DND-41 (cell line): ENCODE data around the gene EIF4EBP3.

Experiments
- ATAC-seq: fragments of 200-7000 bp; cut with Tn5 transposase; 3 replicates; pipeline ENCODE4 v1.9.1; 2021; ENCODE audit warnings: low read depth; ENCODE audit not compliant: insufficient read depth
- DNase-seq: peaks from one replicate; pipeline ENCODE4 v3.0.0-alpha.2; 2020
- H2AFZ ChIP-seq: 2 replicates; pipeline ENCODE4 v1.6.0; 2012; ENCODE audit warnings: low read depth, low read length
- H3K27ac ChIP-seq: 2 replicates; pipeline ENCODE4 v1.5.1; 2012; ENCODE audit warnings: low read length, inconsistent platforms
- H3K27me3 ChIP-seq: fragments of 200-600 bp; sonication (generic); 2 replicates; pipeline ENCODE4 v1.6.0; 2012; ENCODE audit warnings: low read length, mild to moderate bottlenecking, inconsistent platforms; ENCODE audit not compliant: insufficient read depth, poor library complexity
- H3K36me3 ChIP-seq: 2 replicates; pipeline ENCODE4 v1.5.1; 2012; ENCODE audit warnings: low read length, inconsistent platforms; ENCODE audit not compliant: insufficient read depth
- H3K4me1 ChIP-seq: 2 replicates; pipeline ENCODE4 v1.5.1; 2012; ENCODE audit warnings: mild to moderate bottlenecking, low read length; ENCODE audit not compliant: insufficient read depth
- H3K4me2 ChIP-seq: 2 replicates; pipeline ENCODE4 v1.6.0; 2012; ENCODE audit warnings: mild to moderate bottlenecking, moderate library complexity, low read length, inconsistent platforms; ENCODE audit not compliant: insufficient read depth
- H3K4me3 ChIP-seq, 2 experiments: fragments of 200-600 bp in 1 of 2; shearing (Covaris generic) in 1 of 2; 2 replicates each; pipeline ENCODE4 v1.5.1; 2012 to 2016; ENCODE audit warnings: inconsistent platforms in 2 of 2, low read length in 2 of 2, mild to moderate bottlenecking in 2 of 2, low read depth in 1 of 2, moderate library complexity in 1 of 2
- H3K79me2 ChIP-seq: 2 replicates; pipeline ENCODE4 v1.6.0; 2012; ENCODE audit warnings: low read length, inconsistent platforms; ENCODE audit not compliant: insufficient read depth
- H3K9ac ChIP-seq: 2 replicates; pipeline ENCODE4 v1.6.0; 2012; ENCODE audit warnings: low read depth, mild to moderate bottlenecking, inconsistent platforms, low read length, moderate library complexity
- H3K9me3 ChIP-seq: 2 replicates; pipeline ENCODE4 v1.5.1; 2012; ENCODE audit warnings: low read length, moderate library complexity, mild to moderate bottlenecking, inconsistent platforms; ENCODE audit not compliant: insufficient read depth, severe bottlenecking
- H4K20me1 ChIP-seq: 2 replicates; pipeline ENCODE4 v1.6.0; 2012; ENCODE audit warnings: low read length; ENCODE audit not compliant: insufficient read depth
- CTCF ChIP-seq: IDR thresholded peaks from 2 replicates; pipeline ENCODE4 v1.5.1; 2012; ENCODE audit warnings: borderline replicate concordance, low read length, moderate library complexity, mild to moderate bottlenecking; ENCODE audit not compliant: poor library complexity, severe bottlenecking; ENCODE audit errors: extremely low read depth
- EZH2 ChIP-seq: IDR thresholded peaks from 3 replicates; pipeline ENCODE4 v1.6.1; 2012; ENCODE audit warnings: borderline replicate concordance, low read depth, mild to moderate bottlenecking, moderate library complexity, low read length, inconsistent platforms; ENCODE audit not compliant: severe bottlenecking

EIF4EBP3 gene

DNA sequence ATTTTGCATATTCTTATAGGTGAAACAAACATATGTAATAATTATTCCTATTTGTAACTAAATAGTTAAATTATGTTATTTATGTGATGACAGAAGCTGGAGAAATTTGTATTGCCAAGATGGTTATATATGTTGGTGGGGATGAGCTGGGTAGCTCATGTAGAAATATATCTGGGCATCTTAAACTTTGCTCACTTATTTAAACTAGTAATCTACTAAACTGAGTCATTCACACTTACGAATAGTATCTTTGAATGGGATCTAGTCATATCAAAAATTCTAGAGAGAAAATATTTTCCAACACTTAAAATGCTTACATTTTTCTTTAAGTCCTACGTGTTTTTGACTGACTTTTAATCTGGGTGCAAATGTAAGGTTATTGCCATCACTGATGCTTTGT lies 44.6 kb upstream of the EIF4EBP3 start:
- DNase-seq: no peak
- Histone ChIP-seq H3K4me2 (no peak overlapping the region), H3K9ac (no peak overlapping the region), H3K9me3 (no peaks in the 10 kb centered on the region), H4K20me1 (no peaks in the 10 kb centered on the region), H3K4me3 (no peak overlapping the region), H2AFZ (no peak overlapping the region), H3K36me3 (peaks cover 52% of the 10 kb centered on the region), H3K4me1 (no peaks in the 10 kb centered on the region), H3K79me2 (no peaks in the 10 kb centered on the region), H3K27ac (no peak overlapping the region), H3K27me3 (no peaks in the 10 kb centered on the region)
- TF ChIP-seq EZH2 (no peak), CTCF (no peak)
- ATAC-seq: no peak

DNA sequence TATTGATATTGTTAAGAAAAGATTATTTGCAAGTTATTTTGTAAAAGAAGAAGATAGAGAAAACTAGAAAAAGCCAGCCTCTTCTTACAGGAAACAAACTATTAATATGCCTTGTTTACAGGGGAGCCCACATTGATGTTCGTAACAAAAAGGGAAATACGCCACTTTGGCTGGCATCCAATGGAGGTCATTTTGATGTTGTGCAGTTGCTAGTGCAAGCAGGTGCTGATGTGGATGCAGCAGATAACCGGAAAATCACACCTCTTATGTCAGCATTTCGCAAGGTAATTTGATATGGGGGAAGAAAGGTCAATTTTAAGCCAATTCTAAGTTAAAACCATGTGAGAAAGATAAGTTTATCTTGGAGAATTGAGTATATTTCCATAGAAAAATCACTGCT lies 37.6 kb upstream of the EIF4EBP3 start:
- H3K4me3 ChIP-seq: no peak overlapping the region
- no peak overlapping the region for H2AFZ ChIP-seq
- no peak overlapping the region for H3K9ac ChIP-seq
- H3K27ac ChIP-seq: no peak overlapping the region
- TF ChIP-seq EZH2: no peak
- TF ChIP-seq CTCF: no peak
- no peak for DNase-seq
- no peaks in the 10 kb centered on the region for H3K27me3 ChIP-seq
- H3K4me2 ChIP-seq: no peak overlapping the region
- no peaks in the 10 kb centered on the region for H3K4me1 ChIP-seq
- H3K36me3 ChIP-seq: peaks cover 95% of the 10 kb centered on the region
- ATAC-seq: no peak
- H3K79me2 ChIP-seq: no peaks in the 10 kb centered on the region
- H4K20me1 ChIP-seq: no peaks in the 10 kb centered on the region
- H3K9me3 ChIP-seq: no peaks in the 10 kb centered on the region

DNA sequence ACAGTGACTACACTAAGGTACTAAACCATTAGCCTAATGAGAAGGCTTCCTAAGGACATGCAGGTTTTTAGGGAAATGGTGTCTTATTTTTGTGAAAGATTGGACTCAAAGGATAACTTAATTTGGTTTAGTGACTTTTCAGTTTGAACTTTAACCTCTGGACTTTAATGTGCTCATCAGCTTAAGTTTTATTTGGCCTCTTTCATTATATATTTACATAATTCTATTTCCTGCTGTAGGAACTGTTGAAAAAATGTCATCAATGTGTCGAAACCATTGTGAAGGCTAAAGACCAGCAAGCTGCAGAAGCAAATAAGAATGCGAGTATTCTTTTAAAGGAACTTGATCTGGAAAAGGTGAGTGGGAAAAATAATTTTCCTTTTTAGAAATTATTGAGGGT lies 34.3 kb upstream of the EIF4EBP3 start:
- H4K20me1 ChIP-seq: no peaks in the 10 kb centered on the region
- H3K9ac ChIP-seq: no peak overlapping the region
- no peak for TF ChIP-seq EZH2
- TF ChIP-seq CTCF: no peak
- H2AFZ ChIP-seq: no peak overlapping the region
- no peak for DNase-seq
- H3K27ac ChIP-seq: no peak overlapping the region
- H3K4me3 ChIP-seq: no peak overlapping the region
- H3K4me2 ChIP-seq: no peak overlapping the region
- no peaks in the 10 kb centered on the region for H3K9me3 ChIP-seq
- H3K27me3 ChIP-seq: no peaks in the 10 kb centered on the region
- no peaks in the 10 kb centered on the region for H3K79me2 ChIP-seq
- ATAC-seq: no peak
- H3K4me1 ChIP-seq: no peaks in the 10 kb centered on the region
- H3K36me3 ChIP-seq: peaks cover 72% of the 10 kb centered on the region

DNA sequence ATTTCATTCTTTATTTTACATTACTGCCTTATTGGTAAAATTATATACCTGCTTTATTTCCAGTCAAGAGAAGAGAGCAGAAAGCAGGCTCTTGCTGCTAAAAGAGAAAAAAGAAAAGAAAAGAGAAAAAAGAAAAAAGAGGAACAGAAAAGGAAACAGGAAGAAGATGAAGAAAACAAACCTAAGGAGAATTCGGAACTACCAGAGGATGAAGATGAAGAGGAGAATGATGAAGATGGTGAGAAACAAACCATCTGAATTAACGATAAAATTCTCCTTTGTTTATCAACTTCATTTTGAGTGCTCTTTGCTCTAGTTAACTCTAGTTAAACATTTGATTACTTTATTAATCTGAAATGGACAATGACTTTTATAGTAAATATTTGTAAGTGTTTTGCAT lies 23.5 kb upstream of the EIF4EBP3 start:
- no peak for DNase-seq
- Histone ChIP-seq H3K9me3 (no peaks in the 10 kb centered on the region), H3K36me3 (peaks cover 70% of the 10 kb centered on the region), H4K20me1 (peaks cover 7% of the 10 kb centered on the region; the same call in 1 of the 2 replicates), H3K27me3 (no peaks in the 10 kb centered on the region), H2AFZ (no peak overlapping the region), H3K79me2 (no peaks in the 10 kb centered on the region; the same call in none of the 2 replicates), H3K4me3 (no peak overlapping the region), H3K27ac (no peak overlapping the region), H3K9ac (no peak overlapping the region), H3K4me2 (no peak overlapping the region), H3K4me1 (no peaks in the 10 kb centered on the region)
- TF ChIP-seq EZH2 (no peak), CTCF (no peak)
- no peak for ATAC-seq
